ENCODE results near the gene ATXN3.

The ATXN3 gene

GRCh38 chr14:92035890-92036289 lies 70.5 kb downstream of the ATXN3 start:
- no peak for DNase-seq (ENCODE audit: low spot score)
- no peak for TF ChIP-seq CTCF (IDR thresholded peaks at IDR 0.05; ENCODE audit: borderline replicate concordance, control extremely low read depth, extremely low read depth, insufficient read depth, missing control alignments)
- in situ Hi-C loops (cut with MboI; ENCODE audit: low sequenced_read_pairs, unreplicated experiment): no loop called here

GRCh38 chr14:92033906-92034687 lies 72.3 kb downstream of the ATXN3 start:
- no peak for TF ChIP-seq CTCF (IDR thresholded peaks at IDR 0.05; ENCODE audit: borderline replicate concordance, control extremely low read depth, extremely low read depth, insufficient read depth, missing control alignments)
- DNase-seq (ENCODE audit: low spot score): no peak
- in situ Hi-C loops (cut with MboI; ENCODE audit: low sequenced_read_pairs, unreplicated experiment): no loop called here

GRCh38 chr14:92033433-92033832 lies 72.9 kb downstream of the ATXN3 start:
- no peak for DNase-seq (ENCODE audit: low spot score)
- no peak for TF ChIP-seq CTCF (IDR thresholded peaks at IDR 0.05; ENCODE audit: borderline replicate concordance, control extremely low read depth, extremely low read depth, insufficient read depth, missing control alignments)
- in situ Hi-C loops (cut with MboI; ENCODE audit: low sequenced_read_pairs, unreplicated experiment): no loop called here

- TF ChIP-seq CTCF (IDR thresholded peaks at IDR 0.05; ENCODE audit: borderline replicate concordance, control extremely low read depth, extremely low read depth, insufficient read depth, missing control alignments): no peak
- in situ Hi-C loops (cut with MboI; ENCODE audit: low sequenced_read_pairs, unreplicated experiment): no loop called here
- DNase-seq (ENCODE audit: low spot score): no peak
Observed at GRCh38 chr14:92026548-92027190, 79.7 kb downstream of the ATXN3 start.

- no peak for TF ChIP-seq CTCF (IDR thresholded peaks at IDR 0.05; ENCODE audit: borderline replicate concordance, control extremely low read depth, extremely low read depth, insufficient read depth, missing control alignments)
- in situ Hi-C loops (cut with MboI; ENCODE audit: low sequenced_read_pairs, unreplicated experiment): no loop called here
- no peak for DNase-seq (ENCODE audit: low spot score)
Observed at GRCh38 chr14:92022036-92022435, 84.3 kb downstream of the ATXN3 start.

GRCh38 chr14:92021523-92021922 lies 84.9 kb downstream of the ATXN3 start:
- no peak for TF ChIP-seq CTCF (IDR thresholded peaks at IDR 0.05; ENCODE audit: borderline replicate concordance, control extremely low read depth, extremely low read depth, insufficient read depth, missing control alignments)
- in situ Hi-C loops (cut with MboI; ENCODE audit: low sequenced_read_pairs, unreplicated experiment): no loop called here
- DNase-seq (ENCODE audit: low spot score): no peak
